ENCODE measurements around the gene SLC2A5. TPM values are rescaled to one million over a fixed set of nuclear protein-coding genes. Genes with fewer than 3 reads are reported as not detected.

Gene SLC2A5
- total and polyA plus RNA-seq, 8 donors, result 0.19 to 6.4 (median 2.7) TPM; not detected in 3

DNA sequence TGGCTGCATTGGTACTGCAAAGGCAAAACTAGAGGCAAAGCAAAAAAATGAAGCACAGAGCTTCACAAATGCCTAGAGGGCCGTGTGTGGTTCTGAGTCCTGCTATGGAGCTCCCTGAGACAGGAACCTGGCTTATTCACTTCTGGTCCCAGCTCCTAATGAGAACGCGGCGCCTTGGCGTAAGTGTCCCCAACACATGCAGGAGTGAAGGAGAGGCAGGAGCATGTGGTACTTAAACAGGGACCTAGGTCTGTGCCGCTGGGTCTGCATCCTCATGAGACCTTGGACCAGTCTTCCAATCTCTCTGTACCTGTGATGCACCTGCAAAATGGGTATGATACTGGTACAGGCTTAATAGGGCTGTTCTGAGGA lies 28.8 kb downstream of the SLC2A5 start:
- Histone ChIP-seq H3K27me3 (peaks cover 0 to 27% (median 0%) of the 10 kb centered on the region in 3 donors), H3K27ac (no peak overlapping the region), H3K9me3 (peaks cover 0 to 6% (median under 1%) of the 10 kb centered on the region in 4 donors), H3K36me3 (no peaks in the 10 kb centered on the region), H3K4me1 (peaks cover 0 to 8% (median 2%) of the 10 kb centered on the region in 4 donors), H3K4me3 (no peak overlapping the region)
- intact Hi-C loops (cut with DNase I; ENCODE audit: low total_unique reads), result no loop called here
- 86 to 92% (median 88%) methylated on average over 6 of the region's 6 CpGs for WGBS, 5 donors
- DNase-seq, result no peak
- TF ChIP-seq POLR2AphosphoS5 (IDR thresholded peaks at IDR 0.05), result no peak
- TF ChIP-seq POLR2A (IDR thresholded peaks at IDR 0.05), result no peak
- TF ChIP-seq, protein P1, sequence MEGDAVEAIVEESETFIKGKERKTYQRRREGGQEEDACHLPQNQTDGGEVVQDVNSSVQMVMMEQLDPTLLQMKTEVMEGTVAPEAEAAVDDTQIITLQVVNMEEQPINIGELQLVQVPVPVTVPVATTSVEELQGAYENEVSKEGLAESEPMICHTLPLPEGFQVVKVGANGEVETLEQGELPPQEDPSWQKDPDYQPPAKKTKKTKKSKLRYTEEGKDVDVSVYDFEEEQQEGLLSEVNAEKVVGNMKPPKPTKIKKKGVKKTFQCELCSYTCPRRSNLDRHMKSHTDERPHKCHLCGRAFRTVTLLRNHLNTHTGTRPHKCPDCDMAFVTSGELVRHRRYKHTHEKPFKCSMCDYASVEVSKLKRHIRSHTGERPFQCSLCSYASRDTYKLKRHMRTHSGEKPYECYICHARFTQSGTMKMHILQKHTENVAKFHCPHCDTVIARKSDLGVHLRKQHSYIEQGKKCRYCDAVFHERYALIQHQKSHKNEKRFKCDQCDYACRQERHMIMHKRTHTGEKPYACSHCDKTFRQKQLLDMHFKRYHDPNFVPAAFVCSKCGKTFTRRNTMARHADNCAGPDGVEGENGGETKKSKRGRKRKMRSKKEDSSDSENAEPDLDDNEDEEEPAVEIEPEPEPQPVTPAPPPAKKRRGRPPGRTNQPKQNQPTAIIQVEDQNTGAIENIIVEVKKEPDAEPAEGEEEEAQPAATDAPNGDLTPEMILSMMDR (IDR thresholded peaks at IDR 0.05), result no peak
- no peak for TF ChIP-seq EP300 (IDR thresholded peaks at IDR 0.05)

- no peak overlapping the region for H3K27ac ChIP-seq
- H3K36me3 ChIP-seq, result no peaks in the 10 kb centered on the region
- intact Hi-C loops (cut with DNase I; ENCODE audit: low total_unique reads), result no loop called here
- H3K4me1 ChIP-seq, result peaks cover 0 to 8% (median 2%) of the 10 kb centered on the region in 4 donors
- peak overlapping the region in 1 of 4 donors; percentile 22 for H3K4me3 ChIP-seq
- TF ChIP-seq POLR2AphosphoS5 (IDR thresholded peaks at IDR 0.05) (no peak), EP300 (IDR thresholded peaks at IDR 0.05) (no peak), POLR2A (IDR thresholded peaks at IDR 0.05) (no peak)
- TF ChIP-seq, protein P1 (IDR thresholded peaks at IDR 0.05), result no peak
- DNase-seq, result peak in 1 of 2 donors; percentile 51
- peaks cover 0 to 27% (median 0%) of the 10 kb centered on the region in 3 donors for H3K27me3 ChIP-seq
- WGBS, 5 donors, result 72 to 82% (median 79%) methylated on average over 15 to 55 of the region's 55 CpGs
- peaks cover 6 to 13% (median 7%) of the 10 kb centered on the region in 4 donors for H3K9me3 ChIP-seq
These were observed 29.4 kb downstream of the SLC2A5 start for GRCh38 chr1:9039761-9040658.

DNA sequence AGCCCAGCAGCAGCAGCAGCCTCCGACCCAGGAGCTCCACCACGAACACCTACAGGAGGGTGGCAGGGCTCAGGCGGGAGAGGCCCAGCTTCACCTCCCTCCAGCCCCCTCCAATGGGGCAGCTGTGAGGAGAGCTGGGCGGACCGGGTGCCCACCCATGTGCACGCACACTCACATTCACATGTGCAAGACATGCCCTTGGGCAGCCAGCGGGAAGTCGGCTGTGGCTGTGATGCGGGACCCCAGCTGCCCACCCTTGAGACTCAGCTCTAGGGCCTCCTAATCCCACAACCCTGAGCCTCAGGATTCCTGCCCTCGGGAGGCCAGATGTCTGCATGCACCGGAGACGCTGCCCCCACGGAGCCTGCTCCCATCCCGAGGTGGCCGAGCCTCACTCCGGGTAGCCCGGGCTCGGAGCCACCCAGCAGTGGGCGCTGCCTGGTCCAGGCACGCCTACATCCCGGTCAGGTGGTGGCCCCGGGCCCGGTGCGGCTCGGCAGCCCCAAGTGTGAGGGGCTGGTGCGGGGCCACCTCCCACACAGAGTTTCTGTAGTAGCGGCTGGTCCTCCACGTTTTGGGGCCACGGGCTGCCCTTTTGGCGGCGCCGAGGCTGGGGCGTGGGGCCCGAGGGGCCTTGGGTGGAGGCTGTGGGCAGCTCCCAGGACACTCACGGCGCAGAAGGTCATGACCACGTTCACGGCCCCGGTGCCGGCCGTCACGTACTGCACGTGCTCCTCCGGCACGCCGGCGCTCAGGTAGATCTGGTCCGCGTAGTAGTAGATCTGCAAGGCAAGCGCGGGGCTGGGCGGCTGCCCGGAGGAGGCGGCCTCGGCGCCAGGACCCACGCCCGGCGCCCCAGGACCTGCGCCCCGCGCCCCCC lies 30.3 kb downstream of the SLC2A5 start:
- TF ChIP-seq, protein P1 (IDR thresholded peaks at IDR 0.05), result no peak
- TF ChIP-seq EP300 (IDR thresholded peaks at IDR 0.05), result no peak
- 50 to 80% (median 70%) methylated on average over 13 to 62 of the region's 62 CpGs for WGBS, 5 donors
- peaks cover 6 to 20% (median 13%) of the 10 kb centered on the region in 4 donors for H3K9me3 ChIP-seq
- peak overlapping the region in 1 of 4 donors; percentile 22 for H3K4me3 ChIP-seq
- DNase-seq, result no peak
- H3K36me3 ChIP-seq, result no peaks in the 10 kb centered on the region
- H3K27me3 ChIP-seq, result peaks cover 0 to 27% (median 0%) of the 10 kb centered on the region in 3 donors
- H3K27ac ChIP-seq, result no peak overlapping the region
- H3K4me1 ChIP-seq, result peaks cover 0 to 8% (median 2%) of the 10 kb centered on the region in 4 donors
- intact Hi-C loops (cut with DNase I; ENCODE audit: low total_unique reads), result no loop called here

DNA sequence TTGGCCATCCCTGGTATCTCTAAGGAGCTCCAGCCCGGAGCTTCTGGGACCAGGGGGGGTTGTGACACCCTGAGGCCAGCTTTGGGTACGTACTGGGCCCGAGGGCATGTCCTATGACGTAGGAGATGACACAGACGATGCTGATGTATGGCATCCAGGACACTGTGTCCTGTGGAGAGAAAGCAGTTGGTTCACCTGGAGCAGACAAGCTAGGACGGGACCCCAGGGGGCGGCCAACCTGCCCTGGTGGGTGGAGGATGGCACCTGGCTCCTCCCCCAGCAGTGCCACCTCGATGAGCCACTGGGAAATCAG lies 31.1 kb downstream of the SLC2A5 start:
- Histone ChIP-seq H3K27me3 (peaks cover 0 to 27% (median 0%) of the 10 kb centered on the region in 3 donors), H3K27ac (no peak overlapping the region), H3K36me3 (no peaks in the 10 kb centered on the region), H3K9me3 (peaks cover 6 to 20% (median 15%) of the 10 kb centered on the region in 4 donors), H3K4me1 (peaks cover 0 to 8% (median 2%) of the 10 kb centered on the region in 4 donors), H3K4me3 (no peak overlapping the region)
- intact Hi-C loops (cut with DNase I; ENCODE audit: low total_unique reads), result no loop called here
- TF ChIP-seq POLR2AphosphoS5 (IDR thresholded peaks at IDR 0.05) (no peak), EP300 (IDR thresholded peaks at IDR 0.05) (no peak), POLR2A (IDR thresholded peaks at IDR 0.05) (no peak)
- TF ChIP-seq, protein P1 (IDR thresholded peaks at IDR 0.05), result no peak
- DNase-seq, result no peak
- WGBS, 5 donors, result 72 to 100% (median 78%) methylated on average over 1 to 8 of the region's 8 CpGs
